Right ventricle myocardium superior (tissue), 1 donor: Measurements from ENCODE around the gene AMH. TPM values are rescaled to one million over a fixed set of nuclear protein-coding genes. Genes with fewer than 3 reads are reported as not detected.

ENCODE experiments used
- ATAC-seq: fragments of 200-7000 bp; cut with Tn5 transposase; one replicate; pipeline ENCODE4 v1.9.1; 2020; ENCODE audit warnings: mild to moderate bottlenecking; ENCODE audit not compliant: poor library complexity
- DNase-seq: peaks from one replicate; pipeline ENCODE4 v3.0.0-alpha.2; 2020
- intact Hi-C: fragments of 100-400 bp; cut with DNase I; formaldehyde crosslinking; loops from one replicate; pipeline ENCODE4 v1.11.2; 2022
- microRNA-seq: library from miRNA; unstranded; fragments of <30 nt; microRNA quantifications from one replicate; pipeline ENCODE4 v1.2.0, GENCODE V29; 2020
- total RNA-seq: library from RNA; stranded (reverse); fragmentation: NEBNext Ultra II Directional; extraction: Animal tissue kit (Norgen Biotek cat#: 25700); gene quantifications from one replicate; pipeline ENCODE4 v1.2.1, GENCODE V29; 2021
- donor health status: DM: no; HTN: yes; CAD: no; lungs with severe emphysema.

AMH gene
- total RNA-seq, 1 donor from 2014 or later, result 0.24 TPM

GRCh38 chr19:2289714-2290435, 40.8 kb downstream of the AMH start:
- intact Hi-C loops, result no loop called here
- ATAC-seq (peak; percentile 52), DNase-seq (peak; percentile 78)

GRCh38 chr19:2290441-2291184, 41.5 kb downstream of the AMH start:
- DNase-seq (no peak), ATAC-seq (no peak)
- intact Hi-C loops, result no loop called here

GRCh38 chr19:2291185-2291751, 42.1 kb downstream of the AMH start:
- intact Hi-C loops, result no loop called here
- no peak for ATAC-seq

GRCh38 chr19:2294687-2295335, 45.7 kb downstream of the AMH start:
- DNase-seq (peak; percentile 55), ATAC-seq (peak; percentile 80)
- intact Hi-C loops, result no loop called here

More at GRCh38 chr19:2291185-2291751, 42.1 kb downstream of the AMH start:
- DNase-seq, result no peak

GRCh38 chr19:2296141-2296540, 47.0 kb downstream of the AMH start:
- DNase-seq, result no peak
- ATAC-seq, result no peak
- intact Hi-C loops, result no loop called here

- DNase-seq (no peak), ATAC-seq (no peak)
- intact Hi-C loops, result no loop called here
These were observed 51.4 kb downstream of the AMH start for GRCh38 chr19:2300533-2300932.

Small RNAs within 50 kb of the gene (microRNA-seq; reads per million reads assigned to microRNA genes)
- gene MIR1227 (not detected), gene MIR4321 (not detected)

Other genes starting within 250 kb of the AMH start
- 56.3 TPM for gene BTBD2, start 233.6 kb upstream of the AMH start, total RNA-seq
- 238 TPM for gene MKNK2, start 198.1 kb upstream of the AMH start, total RNA-seq
- 15.6 TPM for gene MOB3A, start 153.0 kb upstream of the AMH start, total RNA-seq
- gene IZUMO4, start 152.4 kb upstream of the AMH start, total RNA-seq, result 1.7 TPM
- 69.6 TPM for gene AP3D1, start 97.8 kb upstream of the AMH start, total RNA-seq
- gene DOT1L, start 85.4 kb upstream of the AMH start, total RNA-seq, result 9.6 TPM
- 59.6 TPM for gene PLEKHJ1, start 13.0 kb upstream of the AMH start, total RNA-seq
- gene SF3A2, start 12.5 kb upstream of the AMH start, total RNA-seq, result 30.0 TPM
- 0.35 TPM for gene JSRP1, start 7.1 kb downstream of the AMH start, total RNA-seq
- gene PEAK3, start 32.9 kb downstream of the AMH start, total RNA-seq, result 0.70 TPM
- gene LINGO3, start 58.8 kb downstream of the AMH start, total RNA-seq, result not detected
- gene LSM7, start 79.3 kb downstream of the AMH start, total RNA-seq, result 37.3 TPM
- gene SPPL2B, start 79.4 kb downstream of the AMH start, total RNA-seq, result 23.9 TPM
- gene TMPRSS9, start 110.9 kb downstream of the AMH start, total RNA-seq, result not detected
- gene TIMM13, start 178.3 kb downstream of the AMH start, total RNA-seq, result 96.6 TPM
- gene LMNB2, start 207.6 kb downstream of the AMH start, total RNA-seq, result 13.9 TPM
- gene GADD45B, start 226.8 kb downstream of the AMH start, total RNA-seq, result 42.1 TPM